HG03064 (cell line): ENCODE results near the gene HSF5.
"Not testable (repeated sequence)": the region's sequence is repeated elsewhere in the genome, so short reads cannot be mapped to it uniquely, and the experiment has no call there.

Experiments used
- ATAC-seq: cut with Tn5 transposase; IDR thresholded peaks from one replicate; pipeline ENCODE4 v1.9.1; 2021; ENCODE audit warnings: low read depth; ENCODE audit not compliant: unreplicated experiment

The HSF5 gene

GRCh38 chr17:58488428-58488890 is 251 bp upstream of the HSF5 start:
- no peak for ATAC-seq

- no peak for ATAC-seq
These were observed 3.6 kb downstream of the HSF5 start for GRCh38 chr17:58484600-58484999.

DNA sequence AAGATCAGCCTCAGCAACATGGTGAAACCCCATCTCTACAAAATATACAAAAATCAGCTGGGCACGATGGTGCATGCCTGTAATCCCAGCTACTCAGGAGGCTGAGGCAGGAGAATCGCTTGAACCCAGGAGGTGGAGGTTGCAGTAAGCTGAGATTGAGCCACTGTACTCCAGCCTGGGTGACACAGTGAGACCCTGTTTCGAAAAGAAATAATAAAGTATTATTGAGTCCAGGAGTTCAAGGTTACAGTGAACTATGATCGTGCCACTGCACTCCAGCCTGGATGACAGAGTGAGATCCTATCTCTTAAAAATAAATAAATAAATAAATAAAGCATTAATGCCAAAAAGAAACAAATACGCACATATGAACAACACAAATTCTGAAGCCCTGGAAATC is 6.4 kb downstream of the HSF5 start:
- ATAC-seq: not testable (repeated sequence)

- no peak for ATAC-seq
These were observed 8.1 kb downstream of the HSF5 start for GRCh38 chr17:58480090-58480489.

- no peak for ATAC-seq
These were observed 11.4 kb downstream of the HSF5 start for GRCh38 chr17:58476812-58477211.

DNA sequence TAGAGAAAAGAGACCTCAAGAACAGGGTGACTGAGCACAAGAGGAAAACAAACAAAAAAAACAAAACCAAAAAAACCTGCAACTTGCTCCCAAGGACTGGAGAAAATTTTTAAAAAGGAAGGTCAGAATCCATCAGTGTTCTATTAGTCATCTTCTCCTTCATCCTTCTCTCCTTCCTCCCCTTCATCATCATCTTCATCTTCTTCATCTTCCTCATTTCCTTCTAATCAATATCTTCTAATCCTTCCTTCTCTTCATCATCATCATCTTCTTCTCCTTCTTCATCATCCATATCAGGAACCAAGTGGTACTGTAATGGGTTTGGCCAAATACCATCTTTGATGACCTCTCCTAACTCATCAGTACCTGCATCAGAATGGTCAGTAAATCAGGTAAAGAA is 12.2 kb downstream of the HSF5 start:
- ATAC-seq: no peak

DNA sequence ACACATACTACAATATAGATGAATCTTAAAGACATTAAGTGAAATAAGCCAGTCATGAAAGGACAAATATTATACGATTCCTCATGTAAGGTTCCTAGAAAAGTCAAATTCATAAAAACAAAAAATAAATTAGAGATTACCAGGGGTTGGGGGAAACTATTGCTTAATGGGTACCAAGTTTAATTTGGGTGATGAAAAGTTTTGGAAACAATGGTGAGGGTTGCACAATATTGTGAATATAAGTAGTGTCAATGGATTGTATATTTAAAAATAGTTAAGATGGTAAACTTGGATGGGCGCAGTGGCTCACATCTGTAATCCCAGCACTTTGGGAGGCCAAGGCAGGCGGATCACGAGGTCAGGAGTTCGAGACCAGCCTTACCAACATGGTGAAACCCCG is 17.9 kb downstream of the HSF5 start:
- ATAC-seq: no peak

DNA sequence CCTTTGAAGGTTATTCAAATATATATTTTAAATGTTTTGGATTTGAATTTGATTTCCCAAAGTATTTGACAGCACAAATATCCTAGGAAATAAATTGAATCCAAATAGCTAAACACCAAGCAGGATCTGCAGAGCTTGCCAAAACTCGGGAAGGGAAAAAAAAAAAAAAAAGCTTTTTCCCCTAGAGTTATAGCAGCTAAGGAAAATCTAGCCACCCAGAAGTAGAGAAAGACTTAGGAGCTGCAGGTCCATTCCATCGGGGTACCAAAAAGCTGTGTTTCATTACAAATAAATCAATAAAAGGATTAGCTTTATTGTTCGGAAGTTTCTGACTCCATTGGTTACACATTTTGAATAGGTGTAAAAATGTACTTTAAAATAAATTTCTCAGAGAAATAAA is 19.3 kb downstream of the HSF5 start:
- no peak for ATAC-seq

- ATAC-seq: no peak
These were observed 32.7 kb downstream of the HSF5 start for GRCh38 chr17:58455491-58455890.

- ATAC-seq: no peak
These were observed 35.5 kb downstream of the HSF5 start for GRCh38 chr17:58452738-58453137.

DNA sequence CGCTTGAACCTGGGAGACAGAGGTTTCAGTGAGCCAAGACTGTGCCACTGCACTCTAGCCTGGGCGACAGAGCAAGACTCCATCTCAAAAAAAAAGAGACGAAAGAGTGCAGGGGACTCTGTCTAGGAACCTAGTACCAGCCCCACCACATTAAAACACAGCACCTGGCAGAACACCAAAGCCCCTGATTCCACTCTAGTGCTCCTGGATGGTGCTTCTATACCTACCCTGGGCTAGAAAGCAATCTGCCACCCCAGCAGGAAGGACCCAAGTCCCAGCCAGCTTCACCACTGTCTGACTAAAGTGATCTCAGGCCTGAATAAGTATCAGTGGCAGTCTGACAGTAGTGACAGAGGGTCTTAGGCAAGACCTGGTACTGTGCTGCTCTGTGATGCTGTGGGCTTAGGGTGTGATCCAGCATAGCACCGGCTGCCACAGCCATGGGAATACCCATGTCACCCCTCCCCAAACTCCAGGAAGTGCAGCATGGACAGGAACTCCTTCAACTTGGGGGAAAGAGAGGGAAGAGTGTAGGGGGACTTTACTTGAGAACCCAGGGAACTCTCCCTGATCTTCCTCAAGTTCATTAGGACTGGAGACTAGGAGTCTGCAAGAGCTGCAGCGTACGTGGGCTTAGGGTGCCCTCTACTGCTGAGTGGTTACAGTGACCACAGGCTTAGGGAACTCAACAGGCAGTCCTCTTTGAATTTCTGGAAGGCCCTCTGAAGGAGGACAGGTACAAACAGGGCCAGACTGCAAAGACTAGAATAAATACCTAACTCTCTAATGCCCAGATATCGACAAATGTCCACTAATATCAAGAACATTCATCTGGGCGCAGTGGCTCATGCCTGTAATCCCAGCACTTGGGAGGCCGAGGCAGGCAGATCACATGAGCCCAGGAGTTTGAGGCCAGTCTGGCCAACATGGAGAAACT is 40.9 kb downstream of the HSF5 start:
- no peak for ATAC-seq

- ATAC-seq: no peak
These were observed 42.1 kb downstream of the HSF5 start for GRCh38 chr17:58446086-58446485.

DNA sequence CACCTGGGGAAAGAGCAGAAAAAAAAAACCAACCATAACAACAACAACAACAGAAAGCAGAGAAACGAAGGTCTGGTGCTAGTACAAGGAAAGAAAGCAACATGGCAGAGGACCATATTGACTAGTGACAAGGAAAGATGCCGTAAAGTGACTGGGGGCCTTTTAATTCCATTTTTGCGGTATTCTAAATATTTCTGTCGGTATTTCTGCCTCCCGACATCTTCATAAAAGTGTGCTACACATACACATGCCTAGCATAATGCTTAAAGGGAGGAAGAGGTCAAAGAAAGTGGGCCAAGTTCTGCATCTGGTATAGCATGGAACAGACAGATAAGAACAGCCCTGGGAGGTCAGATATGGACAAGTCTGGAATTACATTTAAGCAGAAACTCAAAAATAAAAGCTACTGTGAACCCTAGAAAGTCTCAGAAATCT is 51.4 kb downstream of the HSF5 start:
- ATAC-seq: no peak

- no peak for ATAC-seq
These were observed 52.0 kb downstream of the HSF5 start for GRCh38 chr17:58436245-58436644.

DNA sequence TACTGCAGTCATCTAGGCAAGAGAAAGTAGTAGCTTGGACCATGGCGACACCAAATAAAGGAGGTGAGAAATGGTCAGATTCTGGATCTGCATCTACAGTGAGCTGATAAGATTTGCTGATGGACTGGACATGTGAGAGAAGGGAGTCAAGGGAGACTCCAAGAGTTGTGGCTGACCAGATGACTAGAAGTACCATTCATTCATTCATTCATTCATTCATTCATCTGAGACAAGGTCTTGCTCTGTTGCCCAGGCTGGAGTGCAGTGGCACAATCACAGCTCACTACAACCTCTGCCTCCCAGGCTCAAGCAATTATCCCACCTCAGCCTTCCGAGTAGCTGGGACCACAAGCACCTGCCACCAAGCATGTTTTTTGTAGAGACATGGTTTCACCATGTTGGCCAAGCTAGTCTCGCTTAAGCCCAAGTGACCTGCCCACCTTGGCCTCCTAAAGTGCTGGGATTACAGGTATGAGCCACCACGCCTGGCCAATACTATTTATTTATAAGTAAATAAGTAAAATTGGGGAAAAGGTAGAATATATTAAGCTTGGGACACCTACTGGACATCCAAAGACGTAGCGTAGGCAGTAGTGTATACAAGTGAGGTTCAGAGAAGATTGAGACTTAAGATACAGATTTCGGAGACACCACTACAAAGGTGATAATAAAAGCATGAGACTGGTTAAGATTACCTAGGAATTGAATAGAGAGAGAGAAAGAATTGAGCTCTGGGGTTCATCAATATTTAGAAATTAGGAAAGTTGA is 55.2 kb downstream of the HSF5 start:
- ATAC-seq: no peak

GRCh38 chr17:58427807-58428206 is 60.4 kb downstream of the HSF5 start:
- no peak for ATAC-seq

DNA sequence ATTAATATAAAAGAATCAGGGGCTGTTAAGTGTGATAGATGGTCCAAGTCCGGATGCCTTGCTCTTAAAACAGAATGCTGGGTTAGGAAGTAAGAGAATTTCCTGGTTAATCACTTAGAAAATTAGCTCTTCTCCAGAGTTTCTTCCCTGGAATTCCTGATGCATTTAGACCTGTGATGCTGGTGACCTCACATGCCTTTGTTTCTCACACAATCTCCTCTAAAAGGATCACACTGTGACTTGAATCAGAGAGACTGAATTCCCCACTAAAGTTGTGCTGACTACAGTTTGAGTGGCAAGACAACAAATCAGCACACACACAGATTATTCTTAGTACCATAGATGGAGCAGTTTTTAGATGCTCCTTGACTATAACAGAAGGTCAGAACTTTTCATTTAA is 66.5 kb downstream of the HSF5 start:
- ATAC-seq: no peak

- ATAC-seq: no peak
These were observed 67.4 kb downstream of the HSF5 start for GRCh38 chr17:58420827-58421226.

DNA sequence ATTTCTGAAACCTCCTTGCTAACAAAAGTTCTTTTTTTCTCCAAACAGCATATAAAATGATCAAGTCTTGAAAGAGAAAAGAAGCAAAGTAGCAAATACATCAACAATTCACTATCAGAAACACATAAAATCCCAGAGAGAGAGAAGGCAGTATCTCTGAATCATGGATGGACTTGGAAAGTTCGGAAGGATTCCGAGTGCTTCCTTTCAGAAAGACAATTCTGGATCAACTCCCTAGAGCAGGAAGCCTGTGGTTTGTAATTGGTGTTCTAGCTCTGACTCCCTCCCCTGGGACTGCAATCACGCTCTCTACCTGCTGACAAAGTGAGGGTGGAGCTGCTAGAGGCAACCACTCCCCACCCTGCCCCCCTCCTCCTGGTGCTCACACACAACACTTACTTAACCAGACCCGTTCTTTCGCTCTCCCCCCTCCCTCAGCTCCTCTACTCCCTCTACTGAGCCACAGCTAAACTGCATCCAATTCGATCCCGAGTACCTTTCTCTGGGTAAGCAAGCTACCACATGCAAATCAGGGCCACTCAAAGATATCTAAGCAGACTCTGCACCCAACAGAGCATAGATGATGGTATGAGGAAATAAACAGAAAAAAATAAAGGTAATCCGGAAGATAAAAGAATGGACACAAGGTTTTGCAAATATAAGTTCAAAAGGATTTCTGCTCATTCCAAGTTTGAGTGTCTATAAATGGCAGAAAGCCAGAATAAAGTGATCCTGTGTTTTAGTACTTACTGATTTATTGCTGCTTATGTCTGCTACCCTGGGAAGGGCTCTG is 70.7 kb downstream of the HSF5 start, which contains the start of gene RNF43:
RNF43 (minus strand) TSS at position 235 of the 793 bp plus-strand sequence. CDS start 1,957 bp downstream, outside the sequence.
- peak; percentile 88 for ATAC-seq

GRCh38 chr17:58416937-58417299 is 71.3 kb downstream of the HSF5 start:
- no peak for ATAC-seq

DNA sequence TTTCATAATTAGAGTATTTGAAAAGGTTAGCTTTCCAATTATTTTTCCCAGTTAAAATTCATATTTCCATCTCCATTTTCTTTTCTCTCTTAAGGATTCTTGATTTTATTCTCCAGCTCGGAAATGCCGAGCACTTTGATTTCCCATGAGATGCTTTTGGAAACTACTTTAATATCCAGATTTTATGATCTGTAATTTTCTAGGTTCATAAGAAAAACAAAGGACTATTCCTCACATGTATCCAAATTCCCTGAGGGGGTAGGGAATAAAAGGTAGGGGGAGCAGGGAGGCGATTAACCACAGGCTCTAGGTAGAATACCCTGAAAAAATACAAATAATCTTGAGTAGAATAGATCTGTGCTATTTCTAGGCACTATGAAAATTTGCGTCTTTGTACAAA is 71.8 kb downstream of the HSF5 start:
- no peak for ATAC-seq
